H4 (cell line): Measurements from ENCODE around the gene TRMU. TPM values are rescaled to one million over a fixed set of nuclear protein-coding genes. Genes with fewer than 3 reads are reported as not detected.

ENCODE experiments used
- DNase-seq: peaks from one replicate; pipeline ENCODE4 v3.0.0-alpha.2; 2015; ENCODE audit warnings: low spot score
- total RNA-seq: library from RNA; depleted of rRNA; stranded (reverse); fragments of >200 nt; shearing (Covaris generic); gene quantifications from 2 replicates; pipeline ENCODE4 v1.2.3, GENCODE V29; 2014

The TRMU gene
- total RNA-seq, 1 experiment from 2014 or later = 37.0 TPM

GRCh38 chr22:46355996-46356471 lies 20.5 kb downstream of the TRMU start:
- DNase-seq = no peak

DNA sequence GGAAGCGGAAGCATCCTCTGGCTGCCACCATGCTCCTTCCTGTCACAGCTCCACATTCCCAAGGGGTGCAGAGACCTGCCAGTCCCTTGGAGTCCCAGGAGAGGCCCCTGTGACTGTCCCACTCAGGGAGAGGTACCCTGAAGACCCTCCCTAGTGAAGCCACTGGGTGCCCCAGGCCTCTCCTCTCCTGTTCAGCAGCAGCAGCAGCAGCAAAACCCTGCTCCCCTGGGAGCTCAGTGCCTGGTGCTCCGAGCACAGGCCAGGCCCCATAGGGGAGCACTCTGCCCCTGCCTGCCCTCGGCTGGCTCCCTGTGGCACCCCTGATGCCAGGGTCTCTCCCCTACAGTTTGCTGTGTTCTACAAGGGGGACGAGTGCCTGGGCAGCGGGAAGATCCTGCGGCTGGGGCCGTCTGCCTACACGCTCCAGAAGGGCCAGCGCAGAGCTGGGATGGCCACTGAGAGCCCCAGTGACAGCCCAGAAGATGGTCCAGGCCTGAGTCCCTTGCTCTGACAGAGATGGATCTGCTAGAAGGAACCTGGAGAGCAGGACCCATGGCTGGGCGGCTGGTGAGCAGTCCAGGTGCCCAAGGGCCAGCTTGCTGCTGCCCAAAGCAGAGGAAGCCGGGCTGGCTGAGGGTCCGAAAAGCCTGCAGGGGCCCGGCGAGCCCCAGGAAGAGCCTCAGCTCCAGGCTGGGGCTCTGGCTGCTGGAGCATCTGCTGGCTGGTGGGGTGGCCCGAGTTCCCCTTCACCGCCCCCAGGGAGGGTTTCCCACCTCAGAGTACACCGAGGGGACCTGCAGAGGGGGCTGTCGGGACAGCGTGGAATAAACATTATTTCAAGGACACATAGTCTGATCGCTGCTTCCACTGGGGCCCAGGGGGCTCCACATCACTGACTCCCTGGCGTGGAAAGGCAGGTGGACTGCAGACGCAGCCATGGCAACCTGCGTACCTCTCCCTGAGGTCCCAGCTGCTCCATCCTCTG lies 21.3 kb downstream of the TRMU start:
- no peak for DNase-seq

DNA sequence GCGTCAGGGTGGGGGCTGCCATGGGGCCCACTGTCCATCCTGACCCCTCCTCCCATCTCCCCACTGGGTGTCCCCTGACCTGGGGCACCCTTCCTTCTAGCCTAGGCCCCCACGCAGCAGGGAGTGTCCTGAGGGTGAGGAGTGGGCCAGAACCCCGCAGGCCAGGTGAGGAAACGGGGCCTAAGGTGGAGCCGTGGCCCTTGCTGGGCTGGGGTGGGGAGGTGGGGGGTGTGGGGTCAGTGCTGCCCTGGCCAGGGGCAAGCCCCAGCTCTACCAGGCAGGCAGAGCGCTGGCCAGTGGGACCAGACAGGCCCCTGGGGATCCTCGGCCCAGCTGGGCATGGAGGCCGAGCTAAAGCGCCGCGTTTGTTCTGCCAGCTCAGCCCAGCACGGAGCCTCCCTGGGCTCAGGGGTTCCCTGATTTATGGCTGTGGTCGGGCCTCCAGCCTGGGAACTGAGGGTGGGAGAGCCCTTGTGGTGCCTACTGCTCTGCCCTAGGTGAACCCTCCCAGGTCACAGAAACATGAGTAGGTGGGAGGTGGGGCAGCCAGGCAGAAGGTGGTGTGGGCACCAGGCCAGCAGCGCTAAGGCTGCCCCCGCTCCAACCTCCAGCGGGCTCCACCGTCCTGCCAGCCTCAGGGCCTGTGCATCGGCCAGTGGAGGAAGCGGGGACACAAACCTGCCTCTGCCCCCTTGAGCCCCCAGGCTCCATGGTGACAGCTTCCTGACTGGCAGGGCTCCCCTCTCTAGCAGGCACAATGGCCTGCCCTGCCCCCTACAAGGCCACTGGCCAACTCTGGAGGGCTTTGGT lies 22.4 kb downstream of the TRMU start:
- DNase-seq = no peak

GRCh38 chr22:46358766-46359165 lies 23.3 kb downstream of the TRMU start:
- no peak for DNase-seq

GRCh38 chr22:46359362-46359761 lies 23.8 kb downstream of the TRMU start:
- DNase-seq = no peak

- DNase-seq = no peak
These were observed 24.6 kb downstream of the TRMU start for GRCh38 chr22:46360097-46360496.

DNA sequence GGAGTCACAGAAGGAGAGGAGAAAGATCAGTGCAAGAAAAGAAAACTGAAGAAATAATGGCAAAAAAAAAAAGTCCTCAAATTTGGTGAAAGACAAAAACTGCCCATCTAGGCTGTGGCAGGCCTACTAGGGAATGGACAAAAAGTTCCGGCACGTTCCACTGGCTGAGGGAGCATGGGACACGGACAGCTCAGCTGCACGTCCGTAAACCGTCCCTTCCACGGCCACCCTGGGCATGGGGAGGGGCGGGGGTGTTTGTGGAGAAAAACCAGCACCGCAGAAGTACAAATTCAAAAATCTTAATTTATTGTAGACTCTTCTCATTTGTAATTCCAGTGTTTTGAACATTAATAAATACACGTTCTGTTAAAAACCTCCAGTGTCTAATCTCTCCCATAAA lies 25.4 kb downstream of the TRMU start:
- no peak for DNase-seq

- DNase-seq = no peak
These were observed 26.3 kb downstream of the TRMU start for GRCh38 chr22:46361826-46362202.

DNA sequence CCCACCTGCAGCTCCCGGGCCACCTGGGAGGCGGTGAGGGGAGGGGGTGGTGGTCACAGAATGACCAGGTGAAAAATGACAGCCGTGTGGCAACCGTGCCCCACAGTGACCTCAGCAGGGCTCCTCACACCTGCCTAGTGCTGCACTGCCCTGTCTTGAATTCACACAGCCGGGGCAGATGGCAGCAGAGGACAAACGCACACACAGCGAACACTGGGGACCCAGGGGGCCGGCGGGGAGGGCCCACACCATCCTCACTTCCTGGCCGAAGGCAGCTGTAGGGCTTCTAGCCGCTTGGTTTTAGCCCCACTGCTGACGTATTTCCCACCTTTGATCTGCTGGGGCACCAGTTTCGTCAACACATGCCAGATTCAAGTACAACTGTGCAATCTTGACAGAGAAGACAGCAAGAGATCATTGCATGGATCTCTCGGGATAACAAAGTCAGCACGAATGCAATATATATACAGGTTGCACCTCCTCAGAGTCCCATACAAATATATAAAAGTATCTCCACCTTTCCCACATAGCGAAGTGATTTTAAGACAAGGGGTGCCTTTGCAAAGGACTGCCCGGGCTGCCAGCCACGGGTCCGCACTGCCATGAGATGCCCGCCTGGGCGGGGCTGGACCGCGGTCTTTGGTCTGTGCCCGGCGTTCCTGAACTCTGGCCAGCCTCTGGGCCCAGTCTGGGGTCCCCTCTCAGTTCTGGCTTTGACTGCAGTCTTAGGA lies 26.9 kb downstream of the TRMU start:
- no peak for DNase-seq

DNA sequence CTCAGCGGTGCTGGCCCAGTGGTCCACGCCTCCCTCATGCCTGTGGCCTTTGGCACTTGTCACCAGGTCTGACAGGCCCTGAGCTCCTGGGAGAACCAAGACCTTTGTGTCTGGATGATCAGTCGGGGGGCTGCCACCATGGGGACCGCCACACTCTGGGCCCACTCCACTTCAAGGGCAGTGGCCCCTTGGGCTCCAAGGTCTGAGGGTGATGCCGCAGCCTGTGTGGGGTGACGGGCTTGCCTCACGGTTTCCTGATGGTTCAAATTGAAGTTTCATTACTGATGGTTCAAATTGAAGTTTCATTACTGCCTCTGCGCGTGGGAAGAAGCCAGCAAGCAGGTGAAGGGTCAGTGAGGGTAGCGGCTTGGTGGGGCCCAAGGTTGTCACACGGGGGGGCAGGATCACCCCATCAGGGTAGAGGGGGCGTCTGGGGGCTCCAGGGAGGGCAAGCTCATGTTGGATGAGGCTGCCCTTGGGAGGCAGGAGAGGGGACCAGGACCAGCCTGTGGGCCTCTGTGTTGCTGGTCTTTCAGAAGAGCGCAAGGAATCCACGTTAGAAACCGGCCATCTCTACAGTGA lies 27.5 kb downstream of the TRMU start:
- DNase-seq = no peak

DNA sequence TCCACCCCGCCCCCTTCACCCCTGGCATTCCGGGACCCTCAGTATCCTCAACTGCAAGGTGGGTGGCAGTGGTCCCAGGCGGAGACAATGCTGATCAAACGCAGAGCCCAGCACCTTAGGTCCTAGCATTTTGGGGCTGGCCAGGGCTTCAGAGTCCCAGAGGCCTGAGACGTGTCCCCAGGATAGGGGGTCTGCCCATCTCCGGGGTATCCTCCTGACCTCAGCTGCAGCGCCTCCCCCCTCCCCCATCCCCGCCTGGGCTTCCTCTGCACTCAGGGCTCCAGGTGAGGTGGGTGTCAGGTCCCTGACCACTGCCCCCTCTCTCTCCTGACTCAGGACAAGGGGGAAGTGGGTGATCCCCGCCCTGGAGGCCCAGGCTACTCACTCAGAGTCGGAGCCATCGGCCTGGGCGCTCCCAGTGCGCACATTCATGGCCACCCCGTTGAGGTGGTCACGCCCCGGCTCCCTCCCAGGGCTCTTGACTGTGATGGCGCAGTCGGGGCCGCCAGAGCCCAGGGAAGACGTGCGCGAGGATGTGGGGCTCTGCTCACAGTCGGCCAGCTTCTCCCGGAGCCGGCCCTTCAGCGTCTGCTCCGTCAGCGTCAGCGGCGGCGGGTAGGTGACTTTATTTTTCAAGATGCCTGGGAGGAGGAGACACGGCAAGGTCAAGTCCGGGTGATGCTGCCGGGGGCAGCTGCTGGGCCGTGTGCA lies 28.3 kb downstream of the TRMU start:
- DNase-seq = no peak

DNA sequence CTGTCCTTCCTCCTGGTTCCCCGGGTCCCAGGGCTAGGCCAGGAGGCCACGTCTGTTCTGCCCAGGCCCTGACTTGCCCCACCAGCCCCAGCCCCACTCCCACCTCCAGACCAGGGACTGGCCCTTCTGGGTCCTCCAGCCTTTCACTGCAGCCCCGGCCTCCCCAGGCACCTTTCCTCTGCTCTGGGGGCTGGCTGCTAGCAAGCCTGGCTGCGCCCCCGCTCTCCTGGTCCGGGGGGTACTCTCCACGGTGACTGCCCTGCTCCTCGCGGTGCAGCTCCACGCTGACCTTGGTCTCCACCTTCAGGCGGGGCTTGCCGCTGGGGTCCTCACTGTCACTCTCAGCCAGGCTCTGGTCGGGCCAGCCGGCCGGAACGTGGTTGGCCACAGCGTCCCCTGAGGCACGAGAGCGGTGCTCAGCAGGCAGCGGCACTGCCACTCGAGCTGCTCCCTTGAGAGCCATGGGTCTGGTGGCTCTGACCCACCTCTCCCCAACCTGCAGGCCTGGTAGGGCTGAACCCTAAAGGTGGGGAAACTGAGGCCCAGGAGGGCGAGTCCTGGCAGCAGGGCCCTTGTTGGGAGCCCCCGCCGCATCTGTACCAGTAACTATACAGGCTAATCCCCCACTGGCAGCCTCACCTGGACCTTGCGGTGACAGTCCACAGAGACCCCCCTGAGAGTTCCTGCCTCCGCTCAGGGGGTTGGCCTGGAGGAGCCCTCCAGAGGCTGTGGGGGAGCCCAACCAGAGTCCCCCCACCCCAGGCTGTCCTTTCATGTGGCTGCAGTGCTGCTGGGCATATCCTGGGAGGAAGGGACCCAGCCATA lies 29.0 kb downstream of the TRMU start:
- no peak for DNase-seq

DNA sequence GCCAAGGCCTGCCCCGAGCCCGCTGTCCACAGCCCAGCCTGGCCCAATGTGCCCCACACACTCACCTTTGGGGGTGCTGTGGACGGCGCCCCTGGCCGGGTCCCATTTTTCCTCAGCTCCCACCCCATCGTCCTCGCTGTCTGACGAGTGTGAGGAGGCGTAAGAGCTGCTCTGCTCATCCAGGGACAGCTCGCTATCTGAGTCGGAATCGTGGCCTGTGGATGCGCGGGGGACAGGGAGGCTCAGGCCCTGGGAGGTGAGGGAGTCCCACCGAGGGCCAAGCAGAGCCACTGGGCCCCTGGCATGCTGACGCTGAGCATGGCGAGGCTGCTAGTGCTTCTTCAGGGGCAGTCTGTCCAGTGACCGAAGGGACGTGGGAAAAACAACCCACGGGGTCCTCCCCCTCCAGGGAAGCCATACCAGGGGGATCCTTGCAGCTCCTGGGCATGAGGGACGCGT lies 29.7 kb downstream of the TRMU start:
- no peak for DNase-seq

DNA sequence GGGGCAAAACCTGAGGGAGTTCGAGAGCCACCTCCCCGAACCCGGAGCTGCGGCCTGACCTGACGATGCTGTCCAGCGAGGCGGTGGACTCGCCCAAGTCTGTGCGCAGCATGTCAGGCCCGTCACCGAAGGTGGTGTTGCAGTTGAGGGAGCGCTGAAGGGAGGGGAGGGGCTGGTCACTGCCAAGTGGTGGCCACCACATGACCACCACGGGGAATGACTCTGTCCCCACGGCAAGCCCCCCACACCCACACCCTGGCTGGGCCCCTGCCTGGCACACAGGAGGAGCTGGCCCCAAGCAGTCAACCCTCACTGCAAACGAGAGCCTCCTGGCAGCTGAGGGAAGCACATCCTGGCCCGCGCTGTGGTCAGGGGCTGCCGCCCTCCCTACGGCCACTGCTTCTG lies 30.8 kb downstream of the TRMU start:
- no peak for DNase-seq

- no peak for DNase-seq
These were observed 31.5 kb downstream of the TRMU start for GRCh38 chr22:46366801-46367706.

DNA sequence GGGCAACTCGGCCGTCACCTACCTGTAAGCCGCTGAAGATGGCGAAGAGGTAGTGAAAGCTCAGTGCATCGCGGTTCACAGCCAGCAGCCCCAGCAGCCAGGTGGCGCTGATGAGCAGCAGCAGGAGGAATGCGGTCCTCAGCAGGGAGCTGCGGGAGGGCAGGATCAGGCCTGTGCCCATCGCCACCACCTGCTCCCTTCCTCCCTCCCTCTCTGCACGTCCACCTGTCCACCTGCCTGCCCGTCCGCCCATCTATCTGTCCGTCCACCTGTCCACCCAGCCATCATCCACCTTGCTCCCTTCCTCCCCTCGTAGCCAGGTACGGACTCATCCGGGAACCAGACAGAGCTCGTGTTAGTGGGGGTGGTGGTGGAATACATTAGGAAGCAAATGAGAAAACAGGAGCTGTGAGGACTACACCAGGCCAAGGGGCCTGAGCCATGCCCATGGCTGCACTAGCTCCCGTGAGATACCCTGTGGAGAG lies 32.2 kb downstream of the TRMU start:
- DNase-seq = peak; percentile 49

GRCh38 chr22:46368422-46368821 lies 32.9 kb downstream of the TRMU start:
- no peak for DNase-seq

- DNase-seq = no peak
These were observed 33.6 kb downstream of the TRMU start for GRCh38 chr22:46368871-46369715.
